AG04449 (cell line): ENCODE measurements around the gene SOCS6.

Experiments
- CTCF ChIA-PET: fragments of 350-600 bp; formaldehyde crosslinking; extraction: SDS; loops from one replicate; lab custom pipeline; 2021; ENCODE audit warnings: antibody characterized with exemption; lab: Yijun Ruan, JAX
- POLR2A ChIA-PET: fragments of 400-600, 350-600 bp; formaldehyde crosslinking; extraction: SDS; loops from one replicate; lab custom pipeline; 2020; ENCODE audit warnings: antibody characterized with exemption, inconsistent platforms; lab: Yijun Ruan, JAX
- DNase-seq: peaks from one replicate; pipeline ENCODE4 v3.0.0-alpha.2; 2010; ENCODE audit warnings: low read depth, low spot score
- H3K4me3 ChIP-seq: 2 replicates; pipeline ENCODE4 v1.5.1; 2011; ENCODE audit warnings: low read depth, mild to moderate bottlenecking, control low read depth, low read length
- TF ChIP-seq, protein P1 (sequence below): IDR thresholded peaks from one replicate; pipeline ENCODE4 v1.5.1; 2011; ENCODE audit warnings: mild to moderate bottlenecking, moderate library complexity, low read length, control low read depth, inconsistent platforms; ENCODE audit not compliant: insufficient read depth; ENCODE audit errors: missing control alignments

The SOCS6 gene

DNA sequence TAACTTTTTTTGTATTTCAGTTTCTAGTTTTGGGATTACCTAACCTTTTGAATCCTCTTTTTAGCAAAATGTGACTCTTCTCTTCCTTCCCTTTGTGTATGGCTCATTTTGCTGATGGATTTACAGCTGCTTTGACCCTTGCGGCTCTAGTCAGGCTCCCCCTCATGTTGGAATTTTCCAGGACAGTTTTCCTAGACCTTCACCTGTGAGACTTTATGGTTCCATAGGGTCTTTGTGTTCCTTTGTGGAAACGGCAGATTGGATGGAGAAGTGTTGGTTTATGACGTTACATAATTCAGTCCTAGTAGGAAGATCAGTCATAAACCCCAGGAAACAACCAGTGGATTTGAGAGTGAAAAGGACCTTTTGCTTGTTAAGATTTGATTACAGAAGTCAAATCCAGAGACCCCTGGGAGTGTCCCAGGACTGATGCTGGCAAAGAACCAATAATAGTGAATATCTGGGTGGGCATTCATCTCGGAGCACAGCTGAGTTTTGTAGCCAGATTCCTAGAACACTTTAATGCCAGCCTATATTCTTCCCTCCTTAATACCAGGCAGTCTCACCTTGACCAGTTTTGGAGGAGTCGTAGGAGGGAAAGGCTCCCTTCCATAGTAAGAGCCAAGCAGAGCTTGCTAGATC, 42.7 kb downstream of the SOCS6 start:
- no peak for DNase-seq
- no peak overlapping the region for H3K4me3 ChIP-seq
- ChIA-PET POLR2A (no interaction called here), CTCF (interaction anchor here (1.3 kb wide), 1 partner anchor 103 kb away, joined by 3 read pairs; no protein-coding TSS in a partner anchor)
- TF ChIP-seq, protein P1, sequence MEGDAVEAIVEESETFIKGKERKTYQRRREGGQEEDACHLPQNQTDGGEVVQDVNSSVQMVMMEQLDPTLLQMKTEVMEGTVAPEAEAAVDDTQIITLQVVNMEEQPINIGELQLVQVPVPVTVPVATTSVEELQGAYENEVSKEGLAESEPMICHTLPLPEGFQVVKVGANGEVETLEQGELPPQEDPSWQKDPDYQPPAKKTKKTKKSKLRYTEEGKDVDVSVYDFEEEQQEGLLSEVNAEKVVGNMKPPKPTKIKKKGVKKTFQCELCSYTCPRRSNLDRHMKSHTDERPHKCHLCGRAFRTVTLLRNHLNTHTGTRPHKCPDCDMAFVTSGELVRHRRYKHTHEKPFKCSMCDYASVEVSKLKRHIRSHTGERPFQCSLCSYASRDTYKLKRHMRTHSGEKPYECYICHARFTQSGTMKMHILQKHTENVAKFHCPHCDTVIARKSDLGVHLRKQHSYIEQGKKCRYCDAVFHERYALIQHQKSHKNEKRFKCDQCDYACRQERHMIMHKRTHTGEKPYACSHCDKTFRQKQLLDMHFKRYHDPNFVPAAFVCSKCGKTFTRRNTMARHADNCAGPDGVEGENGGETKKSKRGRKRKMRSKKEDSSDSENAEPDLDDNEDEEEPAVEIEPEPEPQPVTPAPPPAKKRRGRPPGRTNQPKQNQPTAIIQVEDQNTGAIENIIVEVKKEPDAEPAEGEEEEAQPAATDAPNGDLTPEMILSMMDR, result no peak

DNA sequence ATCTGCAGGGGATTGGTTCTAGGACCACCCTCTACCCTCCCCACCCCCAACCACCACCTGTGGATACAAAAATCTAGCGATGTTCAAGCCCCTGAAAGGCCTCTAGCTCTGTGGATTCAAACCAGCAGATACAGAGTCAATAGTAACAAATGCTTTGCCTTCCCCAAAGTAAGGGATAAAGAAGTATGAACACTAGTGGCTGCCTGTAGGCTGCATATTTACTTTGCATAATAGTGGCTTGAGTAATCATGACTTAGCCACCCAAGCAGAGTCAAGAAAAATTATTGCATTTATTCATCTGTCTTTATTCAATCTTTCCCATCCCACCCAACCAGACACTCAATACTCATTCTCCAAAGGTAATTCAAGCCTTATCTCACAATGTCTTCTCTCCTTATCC, 43.8 kb downstream of the SOCS6 start:
- ChIA-PET POLR2A (no interaction called here), CTCF (interaction anchor here (1.3 to 3.3 kb wide), 2 partner anchors 101 kb away, joined by 3 to 13 read pairs; no protein-coding TSS in a partner anchor)
- DNase-seq, result peak; percentile 33

DNA sequence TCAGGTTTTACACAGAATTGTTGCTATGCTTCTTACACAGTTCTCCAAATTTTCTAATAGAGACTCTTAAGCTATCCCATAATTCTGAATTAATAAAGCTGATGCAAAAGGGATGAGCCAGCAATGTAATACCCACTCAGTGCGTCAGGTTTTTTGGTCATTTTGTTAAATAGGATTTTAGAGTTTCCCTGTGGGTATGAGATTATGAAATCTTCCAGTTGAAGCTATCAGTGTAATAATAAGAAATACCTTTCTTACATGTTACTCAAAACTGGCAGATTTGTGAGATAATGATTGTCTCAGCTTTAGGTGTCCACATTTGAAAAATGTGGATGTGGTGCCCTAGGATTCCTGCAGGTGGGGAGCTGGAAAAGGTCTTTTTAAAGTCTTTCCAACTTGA, 44.5 kb downstream of the SOCS6 start:
- ChIA-PET CTCF (interaction anchor here (1.0 to 3.3 kb wide), 2 partner anchors 97 to 100 kb away, joined by 3 to 13 read pairs; no protein-coding TSS in a partner anchor), POLR2A (no interaction called here)
- no peak overlapping the region for H3K4me3 ChIP-seq
- DNase-seq, result no peak
- TF ChIP-seq, protein P1, result no peak

More for the DNA sequence above, 43.8 kb downstream of the SOCS6 start:
- H3K4me3 ChIP-seq, result no peak overlapping the region
- TF ChIP-seq, protein P1, result no peak

DNA sequence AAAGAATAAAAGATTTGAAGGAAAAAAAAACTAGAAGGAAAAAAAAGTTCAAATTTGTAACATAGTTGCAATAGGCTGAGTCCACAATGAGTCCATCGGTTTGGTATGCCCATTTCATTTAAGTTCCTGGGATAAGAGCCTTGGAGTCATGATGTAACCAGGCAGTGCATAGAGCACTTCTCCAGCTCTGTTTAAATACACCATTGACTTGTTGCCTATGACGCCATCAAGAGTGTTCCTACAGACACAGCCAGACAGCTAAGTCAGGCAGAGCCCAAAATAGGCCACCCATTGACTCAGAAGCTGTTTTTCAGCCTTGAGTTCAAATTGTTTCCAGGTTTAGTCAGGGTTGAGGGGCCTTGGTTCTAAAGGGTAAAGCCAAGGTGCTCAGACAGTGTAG, 44.9 kb downstream of the SOCS6 start:
- H3K4me3 ChIP-seq, result no peak overlapping the region
- CTCF ChIA-PET, result interaction anchor here (1.0 to 3.3 kb wide), 2 partner anchors 97 to 100 kb away, joined by 3 to 13 read pairs; no protein-coding TSS in a partner anchor
- DNase-seq, result peak; percentile 99
- TF ChIP-seq, protein P1, result no peak
- POLR2A ChIA-PET, result no interaction called here

DNA sequence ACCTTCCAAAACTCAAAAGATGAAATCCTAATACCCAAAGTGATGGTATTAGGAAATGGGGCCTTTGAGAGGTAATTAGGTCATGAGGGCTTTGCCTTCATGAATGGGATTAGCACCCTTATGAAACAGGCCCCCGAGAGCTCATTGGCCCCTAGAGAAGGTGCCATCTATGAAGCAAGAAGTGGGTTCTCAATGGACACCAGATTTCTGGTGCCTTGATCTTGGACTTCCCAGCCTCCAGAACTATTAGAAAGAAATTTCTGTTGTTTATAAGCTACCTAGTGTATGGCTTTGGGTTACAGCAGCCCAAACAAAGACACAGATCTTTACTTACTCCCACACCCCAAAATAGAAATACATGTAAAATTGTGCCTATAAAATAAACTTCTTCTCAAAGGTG, 45.4 kb downstream of the SOCS6 start:
- TF ChIP-seq, protein P1, result no peak
- ChIA-PET POLR2A (no interaction called here), CTCF (interaction anchor here (1.0 to 3.3 kb wide), 2 partner anchors 96 to 99 kb away, joined by 3 to 13 read pairs; no protein-coding TSS in a partner anchor)
- DNase-seq, result no peak
- H3K4me3 ChIP-seq, result no peak overlapping the region

DNA sequence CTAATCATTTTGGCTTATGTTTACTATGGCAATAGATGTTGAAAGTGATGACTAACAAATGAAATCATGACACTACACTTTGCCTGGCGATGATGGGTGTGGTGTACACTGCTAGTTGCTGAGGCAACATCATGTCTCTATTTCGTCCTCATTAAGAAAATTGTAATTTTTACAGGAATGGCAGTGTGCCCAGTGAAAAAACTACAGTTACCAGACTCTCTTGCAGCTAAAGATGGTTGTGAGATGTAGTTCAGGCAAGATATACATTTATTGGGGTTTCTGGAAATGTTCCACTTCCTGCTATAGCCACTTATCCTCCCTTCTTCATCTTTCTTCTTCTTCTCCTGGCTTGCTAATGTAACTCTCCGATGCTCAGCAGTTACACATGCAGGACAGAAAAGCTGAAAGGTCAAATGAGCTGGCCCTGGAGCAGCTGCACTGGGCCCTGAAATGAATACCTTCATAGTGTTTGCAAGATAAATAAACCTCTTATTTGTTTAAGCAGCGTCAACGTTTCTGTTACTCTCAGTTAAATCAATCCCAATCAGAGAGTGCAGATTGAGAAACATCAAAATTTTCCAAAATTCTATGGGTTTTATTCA, 46.0 kb downstream of the SOCS6 start:
- no peak overlapping the region for H3K4me3 ChIP-seq
- TF ChIP-seq, protein P1, result no peak
- ChIA-PET CTCF (interaction anchor here (3.3 kb wide), 1 partner anchor 99 kb away, joined by 13 read pairs; no protein-coding TSS in a partner anchor), POLR2A (no interaction called here)
- DNase-seq, result no peak
